H1 (cell line): ENCODE measurements around the gene CBX4. TPM values are rescaled to one million over a fixed set of nuclear protein-coding genes. Genes with fewer than 3 reads are reported as not detected.

ENCODE experiments used
- CBX5 ChIP-seq: fragments of 300-800, 300-1000 bp; sonication (generic); IDR thresholded peaks from 2 replicates; pipeline ENCODE4 v1.7.1; 2016; ENCODE audit warnings: antibody characterized with exemption, low read length, low read depth
- CREB1 ChIP-seq: IDR thresholded peaks from 2 replicates; pipeline ENCODE4 v1.6.1; 2012; ENCODE audit warnings: inconsistent platforms
- CTBP2 ChIP-seq: IDR thresholded peaks from 2 replicates; pipeline ENCODE4 v1.7.0; 2011; ENCODE audit warnings: borderline replicate concordance, mild to moderate bottlenecking, moderate library complexity, mixed read lengths, low read length; ENCODE audit not compliant: insufficient read depth, insufficient read length
- SIN3A ChIP-seq, 2 experiments: IDR thresholded peaks in 1 of 2; conservative IDR thresholded peaks in 1 of 2; 2 replicates each; pipeline ENCODE4 v1.6.1; 2011 to 2012; ENCODE audit warnings: low read length in 2 of 2, improper control_type of control experiment in 1 of 2, low read depth in 1 of 2, mild to moderate bottlenecking in 1 of 2
- TCF12 ChIP-seq: IDR thresholded peaks from 2 replicates; pipeline ENCODE4 v1.6.1; 2011; ENCODE audit warnings: low read depth, mild to moderate bottlenecking, low read length
- polyA plus RNA-seq, 7 experiments: library from polyadenylated mRNA; depleted of rRNA in 3 of 7; stranded (reverse) in 5 of 7; unstranded in 2 of 7; fragments of >200 nt in 5 of 7; fragments of 200-250 nt in 2 of 7; gene quantifications; 1 replicate in 5 of 7; 2 replicates in 1 of 7; 4 replicates in 1 of 7; pipeline versions ENCODE4 v1.2.1 to v1.2.3, GENCODE V29; 2011 to 2013; ENCODE audit warnings: missing spikeins in 2 of 7, mixed read lengths in 2 of 7
- total RNA-seq: library from RNA; stranded (reverse); fragmentation: NEBNext Ultra II Directional; extraction: Animal tissue kit (Norgen Biotek cat#: 25700); gene quantifications from 2 replicates; pipeline ENCODE4 v1.2.1, GENCODE V29; 2021
- TF ChIP-seq, protein P1 (sequence below): IDR thresholded peaks from 2 replicates; pipeline ENCODE4 v1.6.1; 2012; ENCODE audit warnings: low read length, inconsistent platforms
- TF ChIP-seq, protein P2 (sequence below), 3 experiments: IDR thresholded peaks; 1 replicate in 2 of 3; 2 replicates in 1 of 3; pipeline versions ENCODE4 v1.5.1 to v1.6.1; 2011; ENCODE audit warnings: low read length in 3 of 3, mild to moderate bottlenecking in 3 of 3, inconsistent platforms in 2 of 3, low read depth in 1 of 3, moderate library complexity in 1 of 3; ENCODE audit not compliant: insufficient read depth in 1 of 3; ENCODE audit errors: control extremely low read depth in 1 of 3

The CBX4 gene
- total and polyA plus RNA-seq, 2 of the 8 experiments (the other 6 are each of a cell fraction or from before 2014, with no cell fraction given): 1.8 to 4.0 TPM

DNA sequence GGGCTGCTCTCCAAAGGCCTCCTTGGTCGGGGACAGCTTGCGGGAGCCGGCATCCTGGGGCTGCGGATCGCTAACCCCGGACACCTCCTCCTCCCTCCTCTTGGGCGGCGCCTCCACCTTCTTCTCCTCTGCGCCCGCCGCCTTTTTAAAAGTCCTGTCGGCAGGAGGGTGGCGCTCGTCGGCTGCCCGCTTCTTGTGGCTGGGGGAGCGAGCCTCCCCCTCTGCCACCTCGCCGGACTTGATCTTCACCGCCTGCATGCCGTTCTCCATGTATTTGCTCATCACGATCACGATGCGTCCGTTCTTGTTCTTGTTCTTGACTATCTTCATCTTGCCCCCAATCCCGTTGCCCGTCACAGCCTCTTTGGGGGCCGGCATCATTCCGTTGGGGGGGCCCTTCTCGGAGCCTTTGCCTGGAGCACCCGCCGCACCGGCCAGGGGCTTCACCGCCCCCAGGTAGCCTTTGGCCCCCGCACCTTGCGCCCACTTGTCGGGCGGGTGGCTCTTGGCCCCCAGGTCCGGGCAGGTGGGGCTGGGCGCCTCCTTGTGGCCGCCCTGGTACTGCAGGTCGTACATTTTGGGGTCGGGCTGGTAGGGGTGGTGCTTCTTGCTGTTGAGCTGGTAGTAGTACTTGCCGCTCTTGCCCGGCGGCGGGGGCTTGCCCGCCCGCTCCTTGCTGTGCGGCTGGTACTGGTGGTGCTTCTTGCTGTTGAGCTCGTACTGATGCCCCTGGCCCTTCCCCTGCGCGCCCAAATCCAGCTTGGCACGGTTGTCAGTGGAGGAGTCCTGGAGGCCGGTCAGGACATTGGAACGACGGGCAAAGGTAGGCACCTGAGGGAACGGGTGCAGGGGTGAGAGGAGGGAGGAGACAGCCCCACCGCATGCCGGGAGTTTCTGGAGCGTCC is 4.4 kb downstream of the CBX4 start (continued):
- TF ChIP-seq, protein P1, sequence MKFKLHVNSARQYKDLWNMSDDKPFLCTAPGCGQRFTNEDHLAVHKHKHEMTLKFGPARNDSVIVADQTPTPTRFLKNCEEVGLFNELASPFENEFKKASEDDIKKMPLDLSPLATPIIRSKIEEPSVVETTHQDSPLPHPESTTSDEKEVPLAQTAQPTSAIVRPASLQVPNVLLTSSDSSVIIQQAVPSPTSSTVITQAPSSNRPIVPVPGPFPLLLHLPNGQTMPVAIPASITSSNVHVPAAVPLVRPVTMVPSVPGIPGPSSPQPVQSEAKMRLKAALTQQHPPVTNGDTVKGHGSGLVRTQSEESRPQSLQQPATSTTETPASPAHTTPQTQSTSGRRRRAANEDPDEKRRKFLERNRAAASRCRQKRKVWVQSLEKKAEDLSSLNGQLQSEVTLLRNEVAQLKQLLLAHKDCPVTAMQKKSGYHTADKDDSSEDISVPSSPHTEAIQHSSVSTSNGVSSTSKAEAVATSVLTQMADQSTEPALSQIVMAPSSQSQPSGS: 0 out of 2 replicates have a peak, but pooled peaks have one; percentile 22
- 0 out of 4 replicates have a peak, but pooled peaks of 1 of the 2 experiments have one; percentile 5 for TF ChIP-seq SIN3A (conservative IDR thresholded peaks at IDR 0.05 in 1 of 2, IDR thresholded peaks at IDR 0.05 in 1 of 2; ENCODE audit: low read depth in 1 of 2, low read length in 2 of 2)
- peak; percentile 51; the same call in 1 of the 2 replicates for TF ChIP-seq CREB1
- 0 out of 2 replicates have a peak, but pooled peaks have one; percentile 34 for TF ChIP-seq TCF12
- TF ChIP-seq CTBP2: peak; percentile 21
- TF ChIP-seq, protein P2, sequence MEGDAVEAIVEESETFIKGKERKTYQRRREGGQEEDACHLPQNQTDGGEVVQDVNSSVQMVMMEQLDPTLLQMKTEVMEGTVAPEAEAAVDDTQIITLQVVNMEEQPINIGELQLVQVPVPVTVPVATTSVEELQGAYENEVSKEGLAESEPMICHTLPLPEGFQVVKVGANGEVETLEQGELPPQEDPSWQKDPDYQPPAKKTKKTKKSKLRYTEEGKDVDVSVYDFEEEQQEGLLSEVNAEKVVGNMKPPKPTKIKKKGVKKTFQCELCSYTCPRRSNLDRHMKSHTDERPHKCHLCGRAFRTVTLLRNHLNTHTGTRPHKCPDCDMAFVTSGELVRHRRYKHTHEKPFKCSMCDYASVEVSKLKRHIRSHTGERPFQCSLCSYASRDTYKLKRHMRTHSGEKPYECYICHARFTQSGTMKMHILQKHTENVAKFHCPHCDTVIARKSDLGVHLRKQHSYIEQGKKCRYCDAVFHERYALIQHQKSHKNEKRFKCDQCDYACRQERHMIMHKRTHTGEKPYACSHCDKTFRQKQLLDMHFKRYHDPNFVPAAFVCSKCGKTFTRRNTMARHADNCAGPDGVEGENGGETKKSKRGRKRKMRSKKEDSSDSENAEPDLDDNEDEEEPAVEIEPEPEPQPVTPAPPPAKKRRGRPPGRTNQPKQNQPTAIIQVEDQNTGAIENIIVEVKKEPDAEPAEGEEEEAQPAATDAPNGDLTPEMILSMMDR (IDR thresholded peaks at IDR 0.05; ENCODE audit: control extremely low read depth in 1 of 3, insufficient read depth in 1 of 3, low read depth in 1 of 3, low read length in 3 of 3): peak; percentile 84 to 95 (median 87)
- no peak for TF ChIP-seq CBX5
